CD14-positive monocyte (primary cell): Measurements from ENCODE around the gene TJP3. TPM values are rescaled to one million over a fixed set of nuclear protein-coding genes. Genes with fewer than 3 reads are reported as not detected.

Experiments
- DNase-seq, 3 donors: peaks; one replicate each; pipeline ENCODE4 v3.0.0-alpha.2; 2011 to 2022
- H2AFZ ChIP-seq: 2 replicates; pipeline ENCODE4 v1.6.0; 2012; ENCODE audit warnings: mild to moderate bottlenecking, low read depth, low read length, inconsistent platforms; ENCODE audit not compliant: insufficient read depth, poor library complexity, severe bottlenecking
- H3K27ac ChIP-seq, 2 donors: 1 replicate in 1 of 2; 2 replicates in 1 of 2; pipeline ENCODE4 v1.5.1; 2012 to 2013; ENCODE audit warnings: low read length in 2 of 2, control low read depth in 1 of 2, inconsistent platforms in 1 of 2, low read depth in 1 of 2, mild to moderate bottlenecking in 1 of 2
- H3K27me3 ChIP-seq, 2 donors: one replicate each; pipeline versions ENCODE4 v1.6.0 to v1.6.1; 2011 to 2013; ENCODE audit warnings: low read length in 2 of 2; ENCODE audit not compliant: control insufficient read depth in 2 of 2, insufficient read depth in 2 of 2
- H3K36me3 ChIP-seq, 2 donors: replicated peaks in 1 of 2; 1 replicate in 1 of 2; 2 replicates in 1 of 2; pipeline versions ENCODE4 v1.5.1 to v1.6.1; 2012 to 2013; ENCODE audit warnings: low read length in 2 of 2, control low read depth in 1 of 2, inconsistent platforms in 1 of 2, mild to moderate bottlenecking in 1 of 2; ENCODE audit not compliant: insufficient read depth in 2 of 2, control insufficient read depth in 1 of 2
- H3K4me1 ChIP-seq, 2 donors: 1 replicate in 1 of 2; 2 replicates in 1 of 2; pipeline versions ENCODE4 v1.5.1 to v1.6.1; 2012 to 2013; ENCODE audit warnings: low read length in 2 of 2, control low read depth in 1 of 2, inconsistent platforms in 1 of 2, mild to moderate bottlenecking in 1 of 2, moderate library complexity in 1 of 2; ENCODE audit not compliant: insufficient read depth in 2 of 2, control insufficient read depth in 1 of 2
- H3K4me2 ChIP-seq: replicated peaks from 2 replicates; pipeline ENCODE3; 2012; ENCODE audit warnings: low read length, moderate library complexity, mild to moderate bottlenecking; ENCODE audit not compliant: poor library complexity, severe bottlenecking; ENCODE audit errors: extremely low read depth
- H3K4me3 ChIP-seq, 3 experiments: fragments of 200-600 bp in 1 of 3; sonication (generic) in 1 of 3; replicated peaks in 1 of 3; 1 replicate in 2 of 3; 2 replicates in 1 of 3; pipeline ENCODE4 v1.5.1; 2011 to 2013; ENCODE audit warnings: low read length in 3 of 3, mild to moderate bottlenecking in 3 of 3, control low read depth in 2 of 3, low read depth in 2 of 3, inconsistent platforms in 1 of 3, moderate library complexity in 1 of 3
- H3K79me2 ChIP-seq: 2 replicates; pipeline ENCODE4 v1.6.0; 2012; ENCODE audit warnings: mild to moderate bottlenecking, control low read depth, inconsistent platforms, low read length, moderate library complexity; ENCODE audit not compliant: insufficient read depth
- H3K9ac ChIP-seq: 2 replicates; pipeline ENCODE4 v1.6.0; 2017; ENCODE audit warnings: low read length, mild to moderate bottlenecking; ENCODE audit not compliant: insufficient read depth, poor library complexity, severe bottlenecking
- H3K9me3 ChIP-seq, 2 donors: replicated peaks in 1 of 2; 1 replicate in 1 of 2; 2 replicates in 1 of 2; pipeline versions ENCODE4 v1.5.1 to v1.6.1; 2012 to 2013; ENCODE audit warnings: low read length in 2 of 2, control low read depth in 1 of 2; ENCODE audit not compliant: control insufficient read depth in 1 of 2, insufficient read depth in 1 of 2
- H4K20me1 ChIP-seq: 2 replicates; pipeline ENCODE4 v1.6.0; 2012; ENCODE audit warnings: mild to moderate bottlenecking, low read length, control low read depth, moderate library complexity; ENCODE audit not compliant: insufficient read depth
- H3K27ac Mint-ChIP-seq, 7 donors: one replicate each; pipeline ENCODE4 v1.8.0; 2020; ENCODE audit warnings: mild to moderate bottlenecking in 7 of 7, mixed read lengths in 7 of 7, moderate library complexity in 6 of 7, inconsistent platforms in 2 of 7
- H3K27me3 Mint-ChIP-seq, 3 donors: one replicate each; pipeline ENCODE4 v1.8.0; 2021 to 2022; ENCODE audit warnings: low read depth in 3 of 3, mild to moderate bottlenecking in 3 of 3, mixed read lengths in 3 of 3, moderate library complexity in 3 of 3, inconsistent platforms in 1 of 3
- H3K36me3 Mint-ChIP-seq, 2 donors: one replicate each; pipeline ENCODE4 v1.8.0; 2020; ENCODE audit warnings: mixed read lengths in 2 of 2, inconsistent platforms in 1 of 2, mild to moderate bottlenecking in 1 of 2
- H3K4me1 Mint-ChIP-seq: one replicate; pipeline ENCODE4 v1.8.0; 2020; ENCODE audit warnings: mild to moderate bottlenecking, mixed read lengths
- H3K4me3 Mint-ChIP-seq, 2 donors: one replicate each; pipeline ENCODE4 v1.8.0; 2020; ENCODE audit warnings: mild to moderate bottlenecking in 2 of 2, mixed read lengths in 2 of 2, moderate library complexity in 1 of 2
- H3K9me3 Mint-ChIP-seq, 7 donors: one replicate each; pipeline ENCODE4 v1.8.0; 2020 to 2022; ENCODE audit warnings: mixed read lengths in 7 of 7, mild to moderate bottlenecking in 6 of 7, moderate library complexity in 6 of 7, inconsistent platforms in 2 of 7
- WGBS: methylation state at CpG from one replicate; pipeline ENCODE4 v1.1.5; 2013; ENCODE audit warnings: missing lambda C conversion rate; ENCODE audit not compliant: insufficient coverage; 5-methylcytosine and 5-hydroxymethylcytosine counted together
- intact Hi-C, 2 donors: fragments of 100-400 bp; cut with micrococcal nuclease; formaldehyde crosslinking; loops; one replicate each; pipeline versions ENCODE4 v1.15.0 to v1.15.1; 2023
- polyA plus RNA-seq, 3 donors: library from polyadenylated mRNA; depleted of rRNA in 1 of 3; unstranded in 2 of 3; stranded (reverse) in 1 of 3; fragments of 300-500 nt in 2 of 3; fragments of >200 nt in 1 of 3; fragmentation: Illumina TruSeq in 2 of 3; gene quantifications; 1 replicate in 2 of 3; 2 replicates in 1 of 3; pipeline ENCODE4 v1.2.3, GENCODE V29; 2012 to 2021
- TF ChIP-seq, protein P1 (sequence below): fragments of 200-600 bp; IDR thresholded peaks from one replicate; pipeline ENCODE4 v1.8.0; 2022; ENCODE audit warnings: antibody characterized with exemption, mild to moderate bottlenecking

TJP3 gene
- polyA plus RNA-seq, 3 donors, result 0.01 TPM; not detected in 2

DNA sequence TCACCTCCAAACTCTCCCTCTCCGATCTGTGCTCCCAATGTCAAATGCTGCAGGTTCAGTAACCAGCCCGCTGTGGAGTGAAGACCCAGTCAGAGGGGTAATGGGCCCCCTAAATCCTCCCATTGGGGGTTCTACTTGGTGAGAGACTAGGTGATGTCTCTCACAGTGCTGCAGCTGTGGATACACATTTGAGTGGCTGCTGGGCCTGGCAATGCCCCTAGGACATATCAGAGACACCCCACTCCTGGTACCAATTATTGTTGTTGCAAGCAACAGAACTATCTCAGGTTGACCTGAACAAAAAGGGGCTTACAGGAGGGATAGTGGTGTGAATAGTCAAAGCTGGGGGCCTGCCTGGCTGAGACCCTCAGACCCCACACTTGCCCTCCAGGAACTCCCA is 73.4 kb downstream of the TJP3 start:
- Mint-ChIP-seq H3K27ac (no peak overlapping the region), H3K4me1 (peaks cover 9% of the 10 kb centered on the region), H3K36me3 (peaks cover 1 to 7% of the 10 kb centered on the region in 2 donors), H3K4me3 (no peak overlapping the region), H3K27me3 (peaks cover 12 to 19% (median 16%) of the 10 kb centered on the region in 3 donors), H3K9me3 (peaks cover 19 to 35% (median 23%) of the 10 kb centered on the region in 7 donors)
- peaks cover 22 to 32% of the 10 kb centered on the region in 2 donors for H3K9me3 ChIP-seq
- peaks cover 0 to 10% of the 10 kb centered on the region in 2 donors for H3K27me3 ChIP-seq
- no peak overlapping the region for H2AFZ ChIP-seq
- intact Hi-C loops, result no loop called here
- H3K79me2 ChIP-seq, result no peaks in the 10 kb centered on the region
- no peak overlapping the region for H3K27ac ChIP-seq
- no CpG with 5 or more reads among the region's 2 CpGs for WGBS
- TF ChIP-seq, protein P1, sequence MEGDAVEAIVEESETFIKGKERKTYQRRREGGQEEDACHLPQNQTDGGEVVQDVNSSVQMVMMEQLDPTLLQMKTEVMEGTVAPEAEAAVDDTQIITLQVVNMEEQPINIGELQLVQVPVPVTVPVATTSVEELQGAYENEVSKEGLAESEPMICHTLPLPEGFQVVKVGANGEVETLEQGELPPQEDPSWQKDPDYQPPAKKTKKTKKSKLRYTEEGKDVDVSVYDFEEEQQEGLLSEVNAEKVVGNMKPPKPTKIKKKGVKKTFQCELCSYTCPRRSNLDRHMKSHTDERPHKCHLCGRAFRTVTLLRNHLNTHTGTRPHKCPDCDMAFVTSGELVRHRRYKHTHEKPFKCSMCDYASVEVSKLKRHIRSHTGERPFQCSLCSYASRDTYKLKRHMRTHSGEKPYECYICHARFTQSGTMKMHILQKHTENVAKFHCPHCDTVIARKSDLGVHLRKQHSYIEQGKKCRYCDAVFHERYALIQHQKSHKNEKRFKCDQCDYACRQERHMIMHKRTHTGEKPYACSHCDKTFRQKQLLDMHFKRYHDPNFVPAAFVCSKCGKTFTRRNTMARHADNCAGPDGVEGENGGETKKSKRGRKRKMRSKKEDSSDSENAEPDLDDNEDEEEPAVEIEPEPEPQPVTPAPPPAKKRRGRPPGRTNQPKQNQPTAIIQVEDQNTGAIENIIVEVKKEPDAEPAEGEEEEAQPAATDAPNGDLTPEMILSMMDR, result no peak
- H3K36me3 ChIP-seq, result no peaks in the 10 kb centered on the region
- H3K4me2 ChIP-seq, result no peak overlapping the region
- peaks cover 7 to 15% of the 10 kb centered on the region in 2 donors for H3K4me1 ChIP-seq
- DNase-seq, result no peak
- H3K9ac ChIP-seq, result no peak overlapping the region
- no peaks in the 10 kb centered on the region for H4K20me1 ChIP-seq
- H3K4me3 ChIP-seq, result no peak overlapping the region

DNA sequence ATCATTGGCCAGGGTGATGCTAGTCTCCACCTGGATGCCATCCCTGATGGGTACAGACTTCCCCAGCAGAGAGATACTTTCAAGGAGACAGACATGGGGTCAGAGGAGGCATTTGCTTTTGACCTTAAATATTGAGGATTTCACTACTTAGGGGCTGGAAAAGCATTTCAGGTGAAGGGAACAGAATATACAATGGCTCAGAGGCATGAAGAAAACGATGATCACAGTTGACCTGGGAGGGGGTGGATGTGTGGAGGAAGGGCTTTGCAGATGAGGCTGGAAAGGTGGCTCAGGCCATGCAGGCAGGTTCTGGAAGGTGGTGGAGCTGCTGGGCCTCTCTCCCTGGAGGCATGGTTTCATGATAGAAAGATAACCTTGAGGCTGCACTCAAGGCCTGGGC is 74.1 kb downstream of the TJP3 start:
- Histone ChIP-seq H3K27me3 (peaks cover 0 to 13% of the 10 kb centered on the region in 2 donors), H3K27ac (no peak overlapping the region), H3K79me2 (no peaks in the 10 kb centered on the region), H4K20me1 (no peaks in the 10 kb centered on the region), H3K36me3 (no peaks in the 10 kb centered on the region), H3K9me3 (peaks cover 22 to 32% of the 10 kb centered on the region in 2 donors), H2AFZ (no peak overlapping the region), H3K4me3 (no peak overlapping the region), H3K4me1 (peaks cover 7 to 15% of the 10 kb centered on the region in 2 donors), H3K4me2 (no peak overlapping the region), H3K9ac (no peak overlapping the region)
- intact Hi-C loops, result no loop called here
- peaks cover 1 to 7% of the 10 kb centered on the region in 2 donors for H3K36me3 Mint-ChIP-seq
- peaks cover 19 to 35% (median 23%) of the 10 kb centered on the region in 7 donors for H3K9me3 Mint-ChIP-seq
- H3K4me1 Mint-ChIP-seq, result peaks cover 9% of the 10 kb centered on the region
- no peak for DNase-seq
- WGBS, result 100% methylated on average over 1 of the region's 1 CpG
- H3K4me3 Mint-ChIP-seq, result no peak overlapping the region
- no peak overlapping the region for H3K27ac Mint-ChIP-seq
- peaks cover 14 to 26% (median 15%) of the 10 kb centered on the region in 3 donors for H3K27me3 Mint-ChIP-seq
- TF ChIP-seq, protein P1, result no peak
